Transverse colon (tissue), 3 donors: Measurements from ENCODE around the gene MUCL3.

ENCODE experiments used
- CTCF ChIP-seq, 5 experiments: fragments of 200-600 bp in 3 of 5; fragments of 450-650 bp in 2 of 5; sonication (generic) in 3 of 5; IDR thresholded peaks; 1 replicate in 2 of 5; 2 replicates in 3 of 5; pipeline ENCODE4 v1.5.1; 2016 to 2017; ENCODE audit warnings: antibody characterized with exemption in 5 of 5, inconsistent platforms in 3 of 5, mild to moderate bottlenecking in 2 of 5, moderate library complexity in 1 of 5
- POLR2A ChIP-seq: fragments of 450-650 bp; IDR thresholded peaks from one replicate; pipeline ENCODE4 v1.6.1; 2016; ENCODE audit warnings: antibody characterized with exemption, mild to moderate bottlenecking, moderate library complexity

DNA sequence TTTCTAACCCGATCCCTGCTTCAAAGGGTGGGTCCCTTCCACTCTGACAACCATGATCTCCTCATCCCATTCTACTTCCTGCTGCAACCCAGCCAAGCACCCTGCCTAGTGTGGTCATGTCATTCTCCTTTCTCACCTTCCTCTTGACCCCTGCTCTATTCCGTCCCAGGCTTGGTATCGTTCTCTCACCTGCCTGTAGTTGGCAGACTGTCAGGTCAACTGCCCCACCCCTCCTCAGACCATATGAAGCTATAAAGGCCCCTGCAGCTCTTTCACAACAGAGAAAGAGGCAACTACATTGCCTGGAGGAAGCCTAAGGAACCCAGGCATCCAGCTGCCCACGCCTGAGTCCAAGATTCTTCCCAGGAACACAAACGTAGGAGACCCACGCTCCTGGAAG, 42.7 kb downstream of the MUCL3 start, which contains the start of gene MUC21:
- no peak for TF ChIP-seq CTCF (IDR thresholded peaks at IDR 0.05)
- TF ChIP-seq POLR2A, result no peak
